ENCODE data around the gene ATP2B2.
A peak's percentile ranks its signal among the peaks of the same experiment; 100 is the strongest.

Gene ATP2B2

GRCh38 chr3:10283638-10284037, 221.7 kb downstream of the ATP2B2 start:
- H3K4me2 ChIP-seq: peak overlapping the region; percentile 96
- H3K27ac ChIP-seq: peak overlapping the region; percentile 100
- no peaks in the 10 kb centered on the region for H4K20me1 ChIP-seq (ENCODE audit: insufficient read depth)
- no peaks in the 10 kb centered on the region for H3K36me3 ChIP-seq (ENCODE audit: insufficient read depth)
- H3K9ac ChIP-seq: peak overlapping the region; percentile 83
- no peak for TF ChIP-seq CTCF (conservative IDR thresholded peaks at IDR 0.05; ENCODE audit: low read depth, low read length)
- no peaks in the 10 kb centered on the region for H3K79me2 ChIP-seq (ENCODE audit: insufficient read depth, low read depth)
- H3K4me1 ChIP-seq (ENCODE audit: low read depth, poor library complexity, severe bottlenecking): peaks cover 67% of the 10 kb centered on the region
- H3K27me3 ChIP-seq (ENCODE audit: insufficient read depth, low read depth): no peaks in the 10 kb centered on the region
- H2AFZ ChIP-seq (ENCODE audit: low read depth): peak overlapping the region; percentile 14; the same call in 1 of the 2 replicates
- H3K4me3 ChIP-seq (IDR thresholded peaks at IDR 0.05; ENCODE audit: insufficient read depth, low read depth, low read length): peak overlapping the region; percentile 0

GRCh38 chr3:10281951-10282350, 223.4 kb downstream of the ATP2B2 start:
- H3K27ac ChIP-seq: peak overlapping the region; percentile 100; the same call in 1 of the 2 replicates
- no peak overlapping the region for H3K4me3 ChIP-seq (IDR thresholded peaks at IDR 0.05; ENCODE audit: insufficient read depth, low read depth, low read length)
- H3K27me3 ChIP-seq (ENCODE audit: insufficient read depth, low read depth): no peaks in the 10 kb centered on the region
- no peaks in the 10 kb centered on the region for H4K20me1 ChIP-seq (ENCODE audit: insufficient read depth)
- peak overlapping the region; percentile 48; the same call in 1 of the 2 replicates for H3K4me2 ChIP-seq
- H3K9ac ChIP-seq: no peak overlapping the region
- no peak overlapping the region for H2AFZ ChIP-seq (ENCODE audit: low read depth)
- TF ChIP-seq CTCF (conservative IDR thresholded peaks at IDR 0.05; ENCODE audit: low read depth, low read length): no peak
- no peaks in the 10 kb centered on the region for H3K79me2 ChIP-seq (ENCODE audit: insufficient read depth, low read depth)
- no peaks in the 10 kb centered on the region for H3K36me3 ChIP-seq (ENCODE audit: insufficient read depth)
- peaks cover 72% of the 10 kb centered on the region for H3K4me1 ChIP-seq (ENCODE audit: low read depth, poor library complexity, severe bottlenecking)

GRCh38 chr3:10280571-10280970, 224.8 kb downstream of the ATP2B2 start:
- Histone ChIP-seq H3K4me3 (IDR thresholded peaks at IDR 0.05; ENCODE audit: insufficient read depth, low read depth, low read length) (no peak overlapping the region), H3K4me1 (ENCODE audit: low read depth, poor library complexity, severe bottlenecking) (peaks cover 72% of the 10 kb centered on the region), H3K4me2 (no peak overlapping the region), H2AFZ (ENCODE audit: low read depth) (no peak overlapping the region), H3K36me3 (ENCODE audit: insufficient read depth) (no peaks in the 10 kb centered on the region), H3K27ac (no peak overlapping the region), H4K20me1 (ENCODE audit: insufficient read depth) (no peaks in the 10 kb centered on the region), H3K9ac (no peak overlapping the region), H3K27me3 (ENCODE audit: insufficient read depth, low read depth) (no peaks in the 10 kb centered on the region), H3K79me2 (ENCODE audit: insufficient read depth, low read depth) (peaks cover 4% of the 10 kb centered on the region; the same call in 1 of the 2 replicates)
- TF ChIP-seq CTCF (conservative IDR thresholded peaks at IDR 0.05; ENCODE audit: low read depth, low read length): no peak

- Histone ChIP-seq H3K27ac (no peak overlapping the region), H3K9ac (no peak overlapping the region), H3K79me2 (ENCODE audit: insufficient read depth, low read depth) (peaks cover 7% of the 10 kb centered on the region; the same call in 1 of the 2 replicates), H4K20me1 (ENCODE audit: insufficient read depth) (no peaks in the 10 kb centered on the region), H3K4me1 (ENCODE audit: low read depth, poor library complexity, severe bottlenecking) (peaks cover 72% of the 10 kb centered on the region), H3K4me3 (IDR thresholded peaks at IDR 0.05; ENCODE audit: insufficient read depth, low read depth, low read length) (no peak overlapping the region), H2AFZ (ENCODE audit: low read depth) (no peak overlapping the region), H3K4me2 (no peak overlapping the region), H3K36me3 (ENCODE audit: insufficient read depth) (no peaks in the 10 kb centered on the region), H3K27me3 (ENCODE audit: insufficient read depth, low read depth) (no peaks in the 10 kb centered on the region)
- no peak for TF ChIP-seq CTCF (conservative IDR thresholded peaks at IDR 0.05; ENCODE audit: low read depth, low read length)
Observed at GRCh38 chr3:10280177-10280529, 225.2 kb downstream of the ATP2B2 start.
